ENCODE measurements around the gene CBFA2T2. TPM values are rescaled to one million over a fixed set of nuclear protein-coding genes. Genes with fewer than 3 reads are reported as not detected.
A peak's percentile ranks its signal among the peaks of the same experiment; 100 is the strongest.

The CBFA2T2 gene
- total RNA-seq, 3 donors from 2014 or later (not counting 1 experiment from before 2014, with no cell fraction given) = 16.5 to 27.5 (median 18.5) TPM

- no peaks in the 10 kb centered on the region for H3K36me3 Mint-ChIP-seq
- H3K27me3 Mint-ChIP-seq (ENCODE audit: low read depth in 2 of 2) = no peaks in the 10 kb centered on the region
- intact Hi-C loops (cut with micrococcal nuclease) = no loop called here
- no CpG with 5 or more reads among the region's 1 CpG for WGBS (ENCODE audit: insufficient coverage)
- H3K27me3 ChIP-seq (ENCODE audit: control insufficient read depth, insufficient read depth, low read length) = no peaks in the 10 kb centered on the region
- no peak for ATAC-seq
- no peak for DNase-seq
- no peaks in the 10 kb centered on the region for H3K9me3 ChIP-seq (ENCODE audit: control insufficient read depth, insufficient read depth, low read length)
- no peak overlapping the region for H3K4me3 ChIP-seq (ENCODE audit: low read length)
- TF ChIP-seq CTCF (IDR thresholded peaks at IDR 0.05) = no peak
- H3K9me3 Mint-ChIP-seq = no peaks in the 10 kb centered on the region
- H3K4me1 ChIP-seq (ENCODE audit: control insufficient read depth, insufficient read depth, low read length) = peaks cover 39% of the 10 kb centered on the region
- H3K27ac ChIP-seq (ENCODE audit: low read length) = no peak overlapping the region
- H3K36me3 ChIP-seq (ENCODE audit: control insufficient read depth, insufficient read depth, low read length) = no peaks in the 10 kb centered on the region
- H3K4me1 Mint-ChIP-seq = peaks cover 19 to 24% of the 10 kb centered on the region in 2 donors
- no peak overlapping the region for H3K4me3 Mint-ChIP-seq
- peak overlapping the region; percentile 74 to 85 for H3K27ac Mint-ChIP-seq
These were observed 199.6 kb downstream of the CBFA2T2 start for GRCh38 chr20:33689493-33689892.

- 6% methylated on average over 2 of the region's 4 CpGs for WGBS (ENCODE audit: insufficient coverage)
- Histone ChIP-seq H3K9me3 (ENCODE audit: control insufficient read depth, insufficient read depth, low read length) (no peaks in the 10 kb centered on the region), H3K4me3 (ENCODE audit: low read length) (no peak overlapping the region), H3K27ac (ENCODE audit: low read length) (peak overlapping the region; percentile 51), H3K27me3 (ENCODE audit: control insufficient read depth, insufficient read depth, low read length) (no peaks in the 10 kb centered on the region), H3K4me1 (ENCODE audit: control insufficient read depth, insufficient read depth, low read length) (peaks cover 35% of the 10 kb centered on the region), H3K36me3 (ENCODE audit: control insufficient read depth, insufficient read depth, low read length) (no peaks in the 10 kb centered on the region)
- Mint-ChIP-seq H3K4me1 (peaks cover 19 to 21% of the 10 kb centered on the region in 2 donors), H3K27ac (peak overlapping the region; percentile 74 to 85), H3K4me3 (peak overlapping the region; percentile 65), H3K36me3 (no peaks in the 10 kb centered on the region), H3K27me3 (ENCODE audit: low read depth in 2 of 2) (no peaks in the 10 kb centered on the region), H3K9me3 (no peaks in the 10 kb centered on the region)
- peak; percentile 53 to 68 for DNase-seq
- no peak for TF ChIP-seq CTCF (IDR thresholded peaks at IDR 0.05)
- intact Hi-C loops (cut with micrococcal nuclease) = no loop called here
- peak; percentile 12 to 55 (median 38) for ATAC-seq
These were observed 200.1 kb downstream of the CBFA2T2 start for GRCh38 chr20:33689973-33690372.

- intact Hi-C loops (cut with micrococcal nuclease) = no loop called here
- Mint-ChIP-seq H3K36me3 (no peaks in the 10 kb centered on the region), H3K27ac (no peak overlapping the region), H3K4me3 (no peak overlapping the region), H3K4me1 (peaks cover 8 to 12% of the 10 kb centered on the region in 2 donors), H3K9me3 (no peaks in the 10 kb centered on the region), H3K27me3 (ENCODE audit: low read depth in 2 of 2) (no peaks in the 10 kb centered on the region)
- Histone ChIP-seq H3K27ac (ENCODE audit: low read length) (no peak overlapping the region), H3K9me3 (ENCODE audit: control insufficient read depth, insufficient read depth, low read length) (no peaks in the 10 kb centered on the region), H3K4me1 (ENCODE audit: control insufficient read depth, insufficient read depth, low read length) (peaks cover 21% of the 10 kb centered on the region), H3K36me3 (ENCODE audit: control insufficient read depth, insufficient read depth, low read length) (no peaks in the 10 kb centered on the region), H3K27me3 (ENCODE audit: control insufficient read depth, insufficient read depth, low read length) (no peaks in the 10 kb centered on the region), H3K4me3 (ENCODE audit: low read length) (no peak overlapping the region)
- WGBS (ENCODE audit: insufficient coverage) = 84% methylated on average over 4 of the region's 5 CpGs
- no peak for DNase-seq
- no peak for ATAC-seq
- TF ChIP-seq CTCF (IDR thresholded peaks at IDR 0.05) = no peak
These were observed 203.4 kb downstream of the CBFA2T2 start for GRCh38 chr20:33693289-33693688.
